ENCODE results near the gene RAB31.

- TF ChIP-seq EZH2 (IDR thresholded peaks at IDR 0.05; ENCODE audit: borderline replicate concordance, low read depth, low read length, severe bottlenecking), result no peak
- TF ChIP-seq CTCF (IDR thresholded peaks at IDR 0.05; ENCODE audit: borderline replicate concordance, extremely low read depth, low read length, poor library complexity, severe bottlenecking), result no peak
These were observed 192.6 kb downstream of the RAB31 start for GRCh38 chr18:9900699-9901098.

Data from DND-41 (cell line).